ENCODE data around the gene FKBP15.
"Not testable (repeated sequence)": the region's sequence is repeated elsewhere in the genome, so short reads cannot be mapped to it uniquely, and the experiment has no call there.

The FKBP15 gene

DNA sequence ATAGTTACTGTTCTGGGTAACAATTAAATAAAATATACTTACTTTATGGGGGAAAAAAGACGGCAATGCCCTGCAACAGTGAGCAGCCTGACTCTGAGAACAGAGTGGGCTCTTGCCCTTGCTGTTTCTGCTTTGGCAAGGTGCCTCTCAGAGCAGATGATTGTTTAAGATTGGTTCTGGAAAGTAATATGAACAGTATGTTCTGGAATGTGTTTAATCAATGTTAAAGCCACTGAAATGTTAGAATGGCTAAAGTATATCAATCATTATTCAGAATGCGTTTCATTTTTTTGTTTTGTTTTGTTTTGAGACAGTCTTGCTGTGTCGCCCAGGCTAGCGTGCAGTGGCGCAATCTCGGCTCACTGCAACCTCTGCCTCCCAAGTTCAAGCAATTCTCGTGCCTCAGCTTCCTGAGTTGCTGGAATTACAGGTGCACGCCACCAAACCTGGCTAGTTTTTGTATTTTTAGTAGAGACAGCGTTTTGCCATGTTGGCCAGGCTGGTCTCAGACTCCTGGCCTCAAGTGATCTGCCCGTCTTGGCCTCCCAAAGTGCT is 14.7 kb upstream of the FKBP15 start:
- not testable (repeated sequence) for DNase-seq (ENCODE audit: low read depth)

DNA sequence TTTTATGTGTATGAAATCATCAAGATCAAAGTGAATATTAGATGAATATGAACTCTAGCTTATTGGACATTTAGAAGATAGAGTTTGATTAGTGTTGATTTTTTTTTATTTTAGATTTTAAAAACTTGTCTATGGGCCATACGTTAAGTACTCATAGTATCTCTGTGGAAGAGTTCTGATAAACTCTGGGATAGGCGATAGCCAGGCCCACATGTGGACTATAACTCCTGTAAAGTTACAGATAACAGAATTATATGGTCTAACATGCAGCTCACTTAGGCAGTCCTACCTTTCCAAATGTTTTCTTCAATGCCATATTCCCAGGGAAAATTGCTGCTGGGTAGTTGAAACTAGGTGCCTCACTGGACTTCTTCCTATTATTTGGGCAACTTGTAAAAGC is 10.6 kb upstream of the FKBP15 start:
- no peak for DNase-seq (ENCODE audit: low read depth)

GRCh38 chr9:113228130-113228665 is 7.1 kb upstream of the FKBP15 start:
- DNase-seq (ENCODE audit: low read depth): no peak

DNA sequence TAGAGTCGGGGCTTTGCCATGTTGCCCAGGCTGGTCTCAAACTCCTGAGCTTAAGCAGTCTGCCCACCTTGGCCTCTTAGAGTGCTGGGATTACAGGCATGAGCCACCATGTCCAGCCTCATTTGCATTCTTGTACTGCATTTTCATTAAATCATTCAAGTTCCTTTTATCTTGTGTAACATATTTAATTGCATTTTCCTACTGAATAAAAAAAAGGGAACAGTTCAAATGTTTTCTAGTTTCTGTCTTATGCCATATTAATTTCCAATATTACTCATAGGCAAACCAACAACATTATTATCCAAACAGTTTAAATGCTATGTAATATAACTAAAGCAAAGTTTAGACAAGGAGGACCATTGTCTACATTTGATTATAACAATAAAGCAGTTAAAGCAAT is 6.4 kb upstream of the FKBP15 start:
- no peak for DNase-seq (ENCODE audit: low read depth)

GRCh38 chr9:113223963-113224362 is 2.9 kb upstream of the FKBP15 start:
- no peak for DNase-seq (ENCODE audit: low read depth)

- no peak for DNase-seq (ENCODE audit: low read depth)
Measured at GRCh38 chr9:113222482-113222841, 1.4 kb upstream of the FKBP15 start.

- DNase-seq (ENCODE audit: low read depth): no peak
Measured at GRCh38 chr9:113221800-113222481, 864 bp upstream of the FKBP15 start.

GRCh38 chr9:113220467-113221002 is 542 bp downstream of the FKBP15 start:
- no peak for DNase-seq (ENCODE audit: low read depth)

- no peak for DNase-seq (ENCODE audit: low read depth)
Measured at GRCh38 chr9:113219969-113220368, 1.1 kb downstream of the FKBP15 start.

GRCh38 chr9:113219186-113219936 is 1.7 kb downstream of the FKBP15 start:
- no peak for DNase-seq (ENCODE audit: low read depth)

- no peak for DNase-seq (ENCODE audit: low read depth)
Measured at GRCh38 chr9:113216406-113216805, 4.7 kb downstream of the FKBP15 start.

GRCh38 chr9:113215132-113215531 is 5.9 kb downstream of the FKBP15 start:
- no peak for DNase-seq (ENCODE audit: low read depth)

- DNase-seq (ENCODE audit: low read depth): no peak
Measured at GRCh38 chr9:113210815-113211214, 10.3 kb downstream of the FKBP15 start.

GRCh38 chr9:113205861-113206260 is 15.2 kb downstream of the FKBP15 start:
- no peak for DNase-seq (ENCODE audit: low read depth)

- no peak for DNase-seq (ENCODE audit: low read depth)
Measured at GRCh38 chr9:113205432-113205831, 15.6 kb downstream of the FKBP15 start.

GRCh38 chr9:113199683-113200329 is 21.3 kb downstream of the FKBP15 start:
- no peak for DNase-seq (ENCODE audit: low read depth)

- DNase-seq (ENCODE audit: low read depth): no peak
Measured at GRCh38 chr9:113192455-113192854, 28.6 kb downstream of the FKBP15 start.

DNA sequence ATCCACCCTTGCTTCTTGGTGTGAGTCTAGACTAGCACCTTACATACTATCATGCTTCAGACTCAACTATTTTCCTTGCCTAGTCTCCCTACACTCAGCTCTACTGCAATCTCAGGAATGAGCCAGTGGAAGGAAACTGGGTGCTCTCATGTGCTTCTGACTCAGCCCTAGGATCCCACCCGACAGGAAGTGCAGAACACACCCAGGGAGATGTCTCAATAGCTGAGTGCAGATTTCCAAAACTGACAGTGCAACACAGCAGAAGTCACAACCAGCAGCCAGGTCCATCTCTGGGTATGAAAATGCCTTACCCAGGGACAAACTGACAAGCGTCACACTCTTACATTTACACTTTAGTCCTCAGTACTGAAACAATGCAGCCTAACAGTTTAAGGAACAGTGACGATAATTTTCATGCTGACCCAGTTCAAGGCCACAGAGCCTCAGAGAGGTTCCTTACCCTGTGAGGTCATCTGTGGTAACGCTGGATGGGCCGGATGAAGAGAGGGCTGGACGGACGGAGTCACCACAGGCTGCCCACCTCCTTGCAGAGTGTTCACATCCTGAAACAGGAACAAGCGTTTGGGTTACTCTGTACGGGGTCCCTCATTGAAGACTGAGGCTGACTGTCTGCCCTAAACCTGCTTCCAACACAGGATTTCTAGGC is 33.0 kb downstream of the FKBP15 start:
- DNase-seq (ENCODE audit: low read depth): no peak

GRCh38 chr9:113186137-113186755 is 34.8 kb downstream of the FKBP15 start:
- DNase-seq (ENCODE audit: low read depth): no peak

DNA sequence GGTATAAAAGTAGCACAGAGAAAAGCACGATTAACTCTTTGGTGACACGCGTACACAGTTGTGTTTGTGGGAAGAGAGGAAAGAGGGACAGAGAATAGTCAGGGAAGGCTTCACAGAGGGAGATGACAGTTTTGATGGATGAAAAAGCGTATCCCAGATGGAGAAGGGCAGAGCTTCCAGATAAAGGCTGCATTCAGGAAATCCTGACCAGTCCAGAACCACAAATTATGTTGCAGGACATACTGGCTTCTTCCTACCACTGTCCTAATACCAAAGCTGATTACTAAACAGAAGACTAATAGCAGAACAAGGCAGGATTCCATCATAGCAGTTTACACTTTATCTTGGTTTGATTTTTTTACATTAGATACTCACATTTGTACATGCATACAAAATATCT is 35.8 kb downstream of the FKBP15 start:
- DNase-seq (ENCODE audit: low read depth): no peak

GRCh38 chr9:113184539-113184938 is 36.5 kb downstream of the FKBP15 start:
- no peak for DNase-seq (ENCODE audit: low read depth)
